ENCODE measurements around the gene PAX2. TPM values are rescaled to one million over a fixed set of nuclear protein-coding genes. Genes with fewer than 3 reads are reported as not detected.

PAX2 gene
- total and polyA plus RNA-seq, 3 donors from 2014 or later: 1.1 to 3.7 (median 1.5) TPM

DNA sequence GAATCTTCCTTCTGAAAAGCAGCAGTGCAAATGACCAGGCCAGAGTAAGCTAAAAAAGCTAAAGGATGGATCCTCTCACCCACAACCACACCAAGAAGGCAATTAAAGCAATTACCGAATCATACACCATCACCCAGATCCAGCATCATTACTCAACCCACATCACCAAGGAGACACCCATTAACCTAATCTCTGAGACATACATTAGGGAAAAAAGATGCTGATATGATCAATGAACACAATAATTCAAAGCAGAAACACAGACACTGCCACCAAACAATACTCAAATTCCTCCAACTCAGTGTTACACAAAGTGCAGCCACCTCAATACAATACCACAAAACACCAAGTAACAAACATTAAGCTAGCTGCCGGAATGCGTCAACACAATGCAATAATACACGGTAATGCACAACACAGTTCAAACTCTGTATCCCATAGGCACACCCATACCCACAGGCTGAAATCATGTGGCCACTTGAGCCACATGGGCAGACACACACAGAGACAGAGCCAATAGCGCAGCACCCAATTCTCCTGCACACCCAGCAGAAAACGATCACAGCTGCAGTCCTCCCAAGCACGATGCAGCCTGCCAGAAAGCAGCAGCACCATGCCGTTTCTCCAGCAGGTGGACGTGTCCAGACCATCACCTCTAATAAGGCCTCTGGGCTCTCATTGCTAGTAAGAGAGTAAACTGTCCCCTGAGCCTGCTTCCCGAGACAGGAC is 21.5 kb downstream of the PAX2 start:
- Histone ChIP-seq H3K27me3 (no peaks in the 10 kb centered on the region), H3K36me3 (ENCODE audit: low read depth, missing control alignments) (no peaks in the 10 kb centered on the region), H3K27ac (no peak overlapping the region), H3K4me1 (no peaks in the 10 kb centered on the region), H3K9me3 (no peaks in the 10 kb centered on the region), H3K4me3 (no peak overlapping the region)
- TF ChIP-seq, protein P1, sequence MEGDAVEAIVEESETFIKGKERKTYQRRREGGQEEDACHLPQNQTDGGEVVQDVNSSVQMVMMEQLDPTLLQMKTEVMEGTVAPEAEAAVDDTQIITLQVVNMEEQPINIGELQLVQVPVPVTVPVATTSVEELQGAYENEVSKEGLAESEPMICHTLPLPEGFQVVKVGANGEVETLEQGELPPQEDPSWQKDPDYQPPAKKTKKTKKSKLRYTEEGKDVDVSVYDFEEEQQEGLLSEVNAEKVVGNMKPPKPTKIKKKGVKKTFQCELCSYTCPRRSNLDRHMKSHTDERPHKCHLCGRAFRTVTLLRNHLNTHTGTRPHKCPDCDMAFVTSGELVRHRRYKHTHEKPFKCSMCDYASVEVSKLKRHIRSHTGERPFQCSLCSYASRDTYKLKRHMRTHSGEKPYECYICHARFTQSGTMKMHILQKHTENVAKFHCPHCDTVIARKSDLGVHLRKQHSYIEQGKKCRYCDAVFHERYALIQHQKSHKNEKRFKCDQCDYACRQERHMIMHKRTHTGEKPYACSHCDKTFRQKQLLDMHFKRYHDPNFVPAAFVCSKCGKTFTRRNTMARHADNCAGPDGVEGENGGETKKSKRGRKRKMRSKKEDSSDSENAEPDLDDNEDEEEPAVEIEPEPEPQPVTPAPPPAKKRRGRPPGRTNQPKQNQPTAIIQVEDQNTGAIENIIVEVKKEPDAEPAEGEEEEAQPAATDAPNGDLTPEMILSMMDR (IDR thresholded peaks at IDR 0.05): no peak
- no peak for TF ChIP-seq POLR2A (IDR thresholded peaks at IDR 0.05)
- 66 to 67% methylated on average over 9 to 10 of the region's 10 CpGs for WGBS, 2 donors
- intact Hi-C loops (cut with DNase I; ENCODE audit: low total_unique reads): no loop called here
- DNase-seq: no peak

DNA sequence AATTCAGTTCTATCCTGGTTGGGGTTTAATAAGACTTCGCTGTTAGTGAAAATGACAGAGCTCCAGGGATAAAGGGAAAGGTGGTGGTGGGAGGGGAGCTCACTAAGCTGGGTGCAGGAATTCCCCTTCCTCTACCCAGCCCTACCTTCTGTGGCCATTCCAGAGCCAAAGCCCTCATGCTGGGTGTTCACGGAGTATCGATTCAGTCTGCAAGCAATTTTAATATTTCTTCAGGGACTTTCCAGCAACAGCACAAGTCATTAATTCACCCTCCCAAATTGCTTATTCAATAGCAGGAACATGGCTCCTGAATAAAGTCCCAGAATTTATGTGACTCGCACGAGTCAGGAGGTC is 22.0 kb downstream of the PAX2 start:
- H3K27ac ChIP-seq: no peak overlapping the region
- H3K36me3 ChIP-seq (ENCODE audit: low read depth, missing control alignments): no peaks in the 10 kb centered on the region
- H3K9me3 ChIP-seq: no peaks in the 10 kb centered on the region
- 83 to 85% methylated on average over 5 of the region's 5 CpGs for WGBS, 2 donors
- H3K4me1 ChIP-seq: no peaks in the 10 kb centered on the region
- no peak for DNase-seq
- TF ChIP-seq, protein P1 (IDR thresholded peaks at IDR 0.05): no peak
- TF ChIP-seq POLR2A (IDR thresholded peaks at IDR 0.05): no peak
- H3K27me3 ChIP-seq: no peaks in the 10 kb centered on the region
- intact Hi-C loops (cut with DNase I; ENCODE audit: low total_unique reads): no loop called here
- no peak overlapping the region for H3K4me3 ChIP-seq

DNA sequence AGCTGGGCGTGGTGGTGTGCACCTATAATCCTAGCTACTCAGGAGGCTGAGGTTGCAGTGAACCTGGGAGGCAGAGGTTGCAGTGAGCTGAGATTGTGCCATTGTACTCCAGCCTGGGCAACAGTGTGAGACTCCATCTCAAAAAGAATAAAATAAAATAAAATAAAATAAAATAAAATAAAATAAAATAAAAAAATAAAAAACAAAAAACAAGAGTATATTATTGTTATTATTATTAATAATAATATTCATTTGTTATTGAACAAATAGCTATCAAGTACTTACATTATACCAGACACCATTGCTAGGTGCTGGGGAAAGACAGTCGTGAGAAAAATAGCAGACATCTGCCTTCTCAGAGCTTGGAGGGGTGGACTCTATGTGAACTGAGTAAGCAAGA is 24.1 kb downstream of the PAX2 start:
- H3K4me3 ChIP-seq: no peak overlapping the region
- no peaks in the 10 kb centered on the region for H3K9me3 ChIP-seq
- no peak for DNase-seq
- no peaks in the 10 kb centered on the region for H3K4me1 ChIP-seq
- TF ChIP-seq, protein P1 (IDR thresholded peaks at IDR 0.05): no peak
- intact Hi-C loops (cut with DNase I; ENCODE audit: low total_unique reads): no loop called here
- H3K27me3 ChIP-seq: no peaks in the 10 kb centered on the region
- WGBS, 2 donors: 90 to 94% methylated on average over 2 of the region's 2 CpGs
- H3K27ac ChIP-seq: no peak overlapping the region
- H3K36me3 ChIP-seq (ENCODE audit: low read depth, missing control alignments): no peaks in the 10 kb centered on the region

DNA sequence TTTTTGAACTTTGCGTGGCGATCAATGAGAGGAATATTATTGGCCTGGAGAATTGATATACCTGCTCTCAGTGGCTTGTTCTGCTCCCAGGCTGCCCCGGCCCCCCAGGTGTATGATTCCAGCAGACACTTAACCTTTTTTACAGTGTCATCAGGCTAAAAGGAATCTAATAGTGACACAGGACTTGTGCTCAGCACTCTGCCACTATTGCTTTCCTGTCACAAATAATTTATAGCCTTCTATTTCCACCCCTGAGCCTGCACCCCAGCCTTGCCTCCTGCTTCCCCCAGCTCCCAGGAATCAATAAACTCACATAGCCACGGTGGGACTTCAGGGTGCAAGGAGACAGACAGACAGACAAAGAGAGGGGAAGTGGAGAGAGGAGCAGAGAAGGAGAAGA is 28.3 kb downstream of the PAX2 start:
- H3K27ac ChIP-seq: no peak overlapping the region
- no peaks in the 10 kb centered on the region for H3K36me3 ChIP-seq (ENCODE audit: low read depth, missing control alignments)
- no peak overlapping the region for H3K4me3 ChIP-seq
- no peak for TF ChIP-seq POLR2A (IDR thresholded peaks at IDR 0.05)
- TF ChIP-seq, protein P1 (IDR thresholded peaks at IDR 0.05): no peak
- H3K9me3 ChIP-seq: no peaks in the 10 kb centered on the region
- H3K4me1 ChIP-seq: no peaks in the 10 kb centered on the region
- DNase-seq: no peak
- WGBS, 2 donors: 68 to 82% methylated on average over 4 of the region's 4 CpGs
- intact Hi-C loops (cut with DNase I; ENCODE audit: low total_unique reads): no loop called here
- H3K27me3 ChIP-seq: no peaks in the 10 kb centered on the region

DNA sequence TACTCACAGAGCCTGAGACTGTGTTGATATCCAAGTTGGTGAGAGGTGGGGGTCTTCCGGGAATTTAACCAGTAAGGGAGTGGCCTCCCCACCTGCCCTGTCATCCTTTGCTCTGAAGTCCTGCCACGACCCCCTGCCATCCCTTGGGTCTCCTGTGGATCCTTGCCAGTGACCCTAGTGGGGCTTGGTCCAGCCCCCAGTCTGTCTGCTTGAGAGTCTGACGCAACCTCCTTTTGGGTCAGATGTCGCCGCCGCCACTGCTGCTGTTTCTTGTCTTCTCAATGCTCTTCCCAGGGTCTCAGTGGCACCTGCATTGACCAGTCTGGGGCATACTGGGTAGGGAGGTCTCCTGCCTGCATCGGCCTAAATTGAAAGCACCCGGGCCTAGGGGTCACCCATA is 28.8 kb downstream of the PAX2 start:
- Histone ChIP-seq H3K4me3 (no peak overlapping the region), H3K27me3 (no peaks in the 10 kb centered on the region), H3K36me3 (ENCODE audit: low read depth, missing control alignments) (no peaks in the 10 kb centered on the region), H3K4me1 (no peaks in the 10 kb centered on the region), H3K27ac (no peak overlapping the region), H3K9me3 (no peaks in the 10 kb centered on the region)
- intact Hi-C loops (cut with DNase I; ENCODE audit: low total_unique reads): no loop called here
- 90 to 92% methylated on average over 8 of the region's 8 CpGs for WGBS, 2 donors
- no peak for DNase-seq
- TF ChIP-seq, protein P1 (IDR thresholded peaks at IDR 0.05): no peak
- no peak for TF ChIP-seq POLR2A (IDR thresholded peaks at IDR 0.05)

Data from testis (tissue), 3 donors.